ENCODE data around the gene METTL4.

Gene METTL4

GRCh38 chr18:2571200-2572170, at the start of gene METTL4, which contains the start of gene NDC80:
Gene METTL4 (minus strand): TSS chr18:2571505. CDS start chr18:2567216, 4,289 bp downstream.
Gene NDC80 (plus strand): TSS chr18:2571557. CDS start chr18:2572986, 1,429 bp downstream.
- DNase-seq: peak; percentile 86

- no peak for DNase-seq
Observed at GRCh38 chr18:2618009-2618408, 46.7 kb upstream of the METTL4 start.

GRCh38 chr18:2617401-2617998, 46.2 kb upstream of the METTL4 start:
- no peak for DNase-seq

GRCh38 chr18:2612996-2613395, 41.7 kb upstream of the METTL4 start:
- DNase-seq: no peak

GRCh38 chr18:2610549-2610948, 39.2 kb upstream of the METTL4 start:
- no peak for DNase-seq

- DNase-seq: no peak
Observed at GRCh38 chr18:2609604-2610003, 38.3 kb upstream of the METTL4 start.

GRCh38 chr18:2606335-2606734, 35.0 kb upstream of the METTL4 start:
- no peak for DNase-seq

GRCh38 chr18:2602844-2603243, 31.5 kb upstream of the METTL4 start:
- no peak for DNase-seq

GRCh38 chr18:2597639-2598038, 26.3 kb upstream of the METTL4 start:
- DNase-seq: no peak

- DNase-seq: no peak
Observed at GRCh38 chr18:2590303-2590702, 19.0 kb upstream of the METTL4 start.

- no peak for DNase-seq
Observed at GRCh38 chr18:2589345-2590068, 18.2 kb upstream of the METTL4 start.

GRCh38 chr18:2588666-2589344, 17.5 kb upstream of the METTL4 start:
- no peak for DNase-seq

GRCh38 chr18:2587788-2588187, 16.5 kb upstream of the METTL4 start:
- no peak for DNase-seq

GRCh38 chr18:2573408-2573807, 2.1 kb upstream of the METTL4 start:
- no peak for DNase-seq

- DNase-seq: no peak
Observed at GRCh38 chr18:2572892-2573291, 1.6 kb upstream of the METTL4 start.

- no peak for DNase-seq
Observed at GRCh38 chr18:2572171-2572569, 865 bp upstream of the METTL4 start.

- peak; percentile 57 for DNase-seq
Observed at GRCh38 chr18:2570772-2571199, 519 bp downstream of the METTL4 start.

GRCh38 chr18:2569338-2570207, 1.7 kb downstream of the METTL4 start:
- no peak for DNase-seq

- DNase-seq: no peak
Observed at GRCh38 chr18:2568605-2569004, 2.7 kb downstream of the METTL4 start.

- no peak for DNase-seq
Observed at GRCh38 chr18:2568129-2568528, 3.2 kb downstream of the METTL4 start.

- no peak for DNase-seq
Observed at GRCh38 chr18:2564373-2564772, 6.9 kb downstream of the METTL4 start.

- no peak for DNase-seq
Observed at GRCh38 chr18:2559249-2559648, 12.1 kb downstream of the METTL4 start.

All from activated CD4-positive, CD25-positive, alpha-beta regulatory T cell treated with anti-CD3 and anti-CD28 coated beads, Interleukin-2, amount 50 U/mL, for 72 hours (primary cell).